ENCODE data around the gene SIN3A. TPM values are rescaled to one million over a fixed set of nuclear protein-coding genes. Genes with fewer than 3 reads are reported as not detected.
"Not testable (repeated sequence)": the region's sequence is repeated elsewhere in the genome, so short reads cannot be mapped to it uniquely, and the experiment has no call there.

SIN3A gene
- total RNA-seq: 51.6 TPM
- long read RNA-seq, full-length matches to known transcripts: 5 of 23 reads
- long read RNA-seq, partial matches to known transcripts: 10 of 23 reads
- long read RNA-seq, other reads (novel, unspliced or antisense): 8 of 23 reads

DNA sequence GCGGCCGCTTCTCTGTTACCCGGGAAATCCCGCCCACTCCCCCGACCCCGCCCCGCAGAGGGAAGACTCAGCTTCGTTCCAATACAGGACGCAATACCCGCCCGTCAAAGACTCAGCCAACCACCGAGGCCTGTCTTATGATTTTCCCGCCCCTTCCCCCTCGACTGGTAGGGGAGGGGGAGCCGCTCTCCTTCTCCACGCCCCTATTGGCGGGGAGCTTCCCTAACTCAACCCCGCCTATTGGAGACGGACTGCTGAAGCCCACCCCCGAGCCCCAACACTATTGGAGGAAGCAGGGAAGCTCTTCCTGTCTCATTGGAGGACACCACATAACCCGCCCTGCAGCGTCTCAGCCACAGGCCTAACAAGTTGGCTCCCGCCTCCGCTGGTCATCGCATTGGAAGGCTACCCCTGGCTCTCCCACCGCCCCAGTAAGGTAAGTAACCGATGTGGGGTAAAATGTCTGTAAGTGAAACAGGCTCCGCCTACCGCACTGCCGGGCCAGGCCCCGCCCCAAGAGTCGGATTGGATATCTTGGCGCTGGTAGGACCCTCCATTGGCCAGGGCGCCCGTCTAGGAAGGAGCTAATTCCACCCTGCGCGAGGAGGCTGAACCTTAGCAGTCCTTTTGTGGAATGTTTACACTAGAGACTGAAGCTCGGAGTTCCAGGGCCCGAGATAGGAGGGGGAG is at the start of gene SIN3A:
Gene SIN3A, minus strand, starts transcription at position 17 of the 690 bp plus-strand sequence. CDS start 21,315 bp downstream, outside the sequence.
- Histone ChIP-seq H3K4me3 (peak within 1 kb of the TSS; percentile 96), H3K27ac (peak within 1 kb of the TSS; percentile 94), H3K9me3 (no peaks in the 10 kb centered on the region), H3K4me1 (peaks cover 24% of the 10 kb centered on the region), H3K27me3 (ENCODE audit: low read depth) (no peaks in the 10 kb centered on the region), H3K36me3 (peaks cover 7% of the 10 kb centered on the region)
- TF ChIP-seq CTCF (IDR thresholded peaks at IDR 0.05): no peak
- intact Hi-C loops (cut with DNase I): no loop called here
- DNase-seq (peak; percentile 99), ATAC-seq (peak; percentile 72 to 82)

DNA sequence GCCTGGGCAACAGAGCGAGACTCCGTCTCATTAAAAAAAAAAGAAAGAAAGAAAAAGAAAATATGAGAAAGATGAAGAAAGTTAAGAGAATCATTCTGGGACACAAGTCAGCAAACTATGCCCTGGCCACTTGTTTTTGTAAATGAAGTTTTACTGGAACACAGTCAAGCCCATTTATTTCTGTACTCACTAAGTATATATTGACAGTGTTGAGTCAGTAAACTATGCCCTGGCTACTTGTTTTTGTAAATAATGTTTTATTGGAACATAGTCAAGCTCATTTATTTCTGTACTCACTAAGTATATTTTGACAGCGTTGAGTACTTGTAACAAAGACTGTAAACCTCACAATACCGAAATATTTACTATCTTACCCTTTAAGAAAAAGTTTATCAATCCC is 42.2 kb upstream of the SIN3A start:
- Histone ChIP-seq H3K4me1 (no peaks in the 10 kb centered on the region), H3K36me3 (peaks cover 70% of the 10 kb centered on the region)

DNA sequence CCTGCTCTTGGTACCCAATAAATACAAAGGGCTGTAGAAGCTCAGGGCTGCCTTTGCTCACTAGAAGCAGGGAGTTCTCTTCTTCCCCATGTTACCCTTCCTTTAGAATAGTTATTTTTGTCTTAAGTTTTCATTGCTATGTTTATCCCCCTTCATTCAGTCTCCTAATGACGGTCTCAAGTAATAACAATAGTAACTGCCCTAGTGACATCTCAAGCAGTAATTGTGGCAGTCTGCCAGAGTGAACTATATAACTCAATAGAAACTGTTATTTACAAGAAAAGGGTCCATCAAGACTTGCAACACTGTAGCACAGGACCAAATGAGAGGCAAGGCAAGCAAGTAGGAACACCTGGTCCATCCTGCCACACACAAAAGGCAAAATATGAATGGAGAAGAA is 32.5 kb upstream of the SIN3A start:
- H3K9me3 ChIP-seq: no peaks in the 10 kb centered on the region
- intact Hi-C loops (cut with DNase I): no loop called here

More for the DNA sequence above, 42.2 kb upstream of the SIN3A start:
- DNase-seq (no peak), ATAC-seq (no peak)
- no peaks in the 10 kb centered on the region for H3K27me3 ChIP-seq (ENCODE audit: low read depth)
- no peak overlapping the region for H3K27ac ChIP-seq
- H3K9me3 ChIP-seq: no peaks in the 10 kb centered on the region
- no peak overlapping the region for H3K4me3 ChIP-seq
- intact Hi-C loops (cut with DNase I): no loop called here
- TF ChIP-seq CTCF (IDR thresholded peaks at IDR 0.05): no peak

DNA sequence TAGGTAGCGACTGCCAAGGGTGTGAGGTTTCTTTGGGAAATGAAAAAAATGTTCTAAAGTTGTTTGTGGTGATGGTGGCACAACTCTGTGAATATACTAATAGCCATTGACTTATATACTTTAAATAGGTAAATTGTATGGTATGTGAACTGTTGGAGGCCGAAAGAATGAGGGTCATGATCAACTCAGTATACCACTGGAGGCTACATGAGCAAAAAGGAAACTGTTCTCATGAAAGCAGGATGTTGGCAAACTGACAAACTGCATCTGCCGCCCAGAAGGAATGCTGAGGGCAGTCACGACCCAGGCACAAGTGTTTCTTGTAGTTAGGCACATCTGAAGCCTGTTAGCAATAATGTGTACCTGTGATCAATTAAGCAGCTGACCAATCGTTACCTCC is 32.1 kb upstream of the SIN3A start:
- H3K27ac ChIP-seq; H3K4me3 ChIP-seq; DNase-seq; H3K27me3 ChIP-seq (ENCODE audit: low read depth); intact Hi-C loops (cut with DNase I); H3K9me3 ChIP-seq; H3K4me1 ChIP-seq; ATAC-seq: not testable (repeated sequence)
- peaks cover 50% of the 10 kb centered on the region for H3K36me3 ChIP-seq

More for the DNA sequence above, 32.5 kb upstream of the SIN3A start:
- no peak for TF ChIP-seq CTCF (IDR thresholded peaks at IDR 0.05)
- H3K27me3 ChIP-seq (ENCODE audit: low read depth): no peaks in the 10 kb centered on the region
- no peak overlapping the region for H3K27ac ChIP-seq
- no peak for ATAC-seq
- DNase-seq: no peak
- H3K4me1 ChIP-seq: no peaks in the 10 kb centered on the region
- no peak overlapping the region for H3K4me3 ChIP-seq
- peaks cover 50% of the 10 kb centered on the region for H3K36me3 ChIP-seq

DNA sequence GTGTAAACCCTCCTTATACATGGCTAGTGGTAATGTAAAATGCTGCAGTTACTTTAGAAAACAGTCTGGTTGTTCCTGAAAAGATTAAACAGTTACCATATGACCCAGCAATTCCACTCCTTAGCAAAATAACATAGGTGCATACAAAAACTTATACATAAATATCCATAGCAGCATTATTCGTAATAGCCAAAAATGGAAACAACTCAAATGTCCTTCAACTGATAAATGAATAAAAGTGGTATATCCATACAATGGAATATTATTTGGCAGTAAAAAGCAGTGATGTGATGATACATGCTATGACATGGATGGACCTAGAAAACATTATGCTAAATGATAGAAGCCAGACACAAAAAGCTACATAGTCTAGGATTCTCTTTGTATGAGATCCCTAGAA is 31.6 kb upstream of the SIN3A start:
- no peaks in the 10 kb centered on the region for H3K4me1 ChIP-seq
- H3K27me3 ChIP-seq (ENCODE audit: low read depth): no peaks in the 10 kb centered on the region
- H3K36me3 ChIP-seq: peaks cover 50% of the 10 kb centered on the region
- TF ChIP-seq CTCF (IDR thresholded peaks at IDR 0.05): no peak
- intact Hi-C loops (cut with DNase I): no loop called here
- H3K4me3 ChIP-seq: no peak overlapping the region
- DNase-seq (no peak), ATAC-seq (no peak)
- H3K27ac ChIP-seq: no peak overlapping the region
- H3K9me3 ChIP-seq: no peaks in the 10 kb centered on the region

- ATAC-seq; H3K27ac ChIP-seq; H3K4me1 ChIP-seq; H3K4me3 ChIP-seq; DNase-seq; H3K27me3 ChIP-seq (ENCODE audit: low read depth); H3K9me3 ChIP-seq; intact Hi-C loops (cut with DNase I): not testable (repeated sequence)
- peaks cover 52% of the 10 kb centered on the region for H3K36me3 ChIP-seq
Observed at GRCh38 chr15:75480463-75480862, 29.0 kb upstream of the SIN3A start.

Measured in lower lobe of right lung (tissue), 2 donors.